AG09309 (cell line): Measurements from ENCODE around the gene SYT8.

ENCODE experiments used
- DNase-seq: peaks from one replicate; pipeline ENCODE4 v3.0.0-alpha.2; 2010; ENCODE audit warnings: low read depth
- H3K4me3 ChIP-seq: 2 replicates; pipeline ENCODE4 v1.5.1; 2011; ENCODE audit warnings: mild to moderate bottlenecking, low read depth, low read length, moderate library complexity; ENCODE audit not compliant: control insufficient read depth
- CTCF ChIP-seq: IDR thresholded peaks from 2 replicates; pipeline ENCODE4 v1.5.1; 2011; ENCODE audit warnings: mild to moderate bottlenecking, low read depth, low read length, inconsistent platforms; ENCODE audit not compliant: insufficient read depth, control insufficient read depth; ENCODE audit errors: missing control alignments

SYT8 gene

GRCh38 chr11:1824221-1825038 lies 10.4 kb upstream of the SYT8 start:
- no peak for DNase-seq
- no peak for TF ChIP-seq CTCF

GRCh38 chr11:1825039-1825740 lies 9.6 kb upstream of the SYT8 start:
- no peak overlapping the region for H3K4me3 ChIP-seq
- TF ChIP-seq CTCF = no peak
- no peak for DNase-seq

More at GRCh38 chr11:1824221-1825038, 10.4 kb upstream of the SYT8 start:
- H3K4me3 ChIP-seq = no peak overlapping the region

- no peak for DNase-seq
- H3K4me3 ChIP-seq = no peak overlapping the region
- TF ChIP-seq CTCF = no peak
Measured at GRCh38 chr11:1825785-1826451, 8.9 kb upstream of the SYT8 start.

GRCh38 chr11:1826552-1827094 lies 8.2 kb upstream of the SYT8 start:
- no peak overlapping the region for H3K4me3 ChIP-seq
- peak; percentile 41 for TF ChIP-seq CTCF
- peak; percentile 29 for DNase-seq

- H3K4me3 ChIP-seq = no peak overlapping the region
- TF ChIP-seq CTCF = peak; percentile 1
- DNase-seq = peak; percentile 41
Measured at GRCh38 chr11:1827095-1827813, 7.5 kb upstream of the SYT8 start.

- DNase-seq = no peak
- H3K4me3 ChIP-seq = no peak overlapping the region
- TF ChIP-seq CTCF = no peak
Measured at GRCh38 chr11:1827931-1828330, 6.9 kb upstream of the SYT8 start.
